ENCODE measurements around the gene SLC2A6.

Gene SLC2A6

GRCh38 chr9:133463864-133464615 lies 14.9 kb downstream of the SLC2A6 start:
- no peak for DNase-seq (ENCODE audit: low read depth)
- no peak overlapping the region for H3K4me3 ChIP-seq (ENCODE audit: low read depth, low read length)
- no peak for TF ChIP-seq CTCF (IDR thresholded peaks at IDR 0.05; ENCODE audit: low read depth, low read length, missing control alignments)

- DNase-seq (ENCODE audit: low read depth) = no peak
- H3K4me3 ChIP-seq (ENCODE audit: low read depth, low read length) = no peak overlapping the region
- peak; percentile 49 for TF ChIP-seq CTCF (IDR thresholded peaks at IDR 0.05; ENCODE audit: low read depth, low read length, missing control alignments)
These were observed 15.6 kb downstream of the SLC2A6 start for GRCh38 chr9:133463234-133463863.

- no peak overlapping the region for H3K4me3 ChIP-seq (ENCODE audit: low read depth, low read length)
- TF ChIP-seq CTCF (IDR thresholded peaks at IDR 0.05; ENCODE audit: low read depth, low read length, missing control alignments) = peak; percentile 15
- DNase-seq (ENCODE audit: low read depth) = no peak
These were observed 16.9 kb downstream of the SLC2A6 start for GRCh38 chr9:133461975-133462374.

GRCh38 chr9:133460405-133461175 lies 18.3 kb downstream of the SLC2A6 start:
- no peak for DNase-seq (ENCODE audit: low read depth)
- H3K4me3 ChIP-seq (ENCODE audit: low read depth, low read length) = peak overlapping the region; percentile 81
- TF ChIP-seq CTCF (IDR thresholded peaks at IDR 0.05; ENCODE audit: low read depth, low read length, missing control alignments) = no peak

GRCh38 chr9:133459476-133460404 lies 19.2 kb downstream of the SLC2A6 start, which contains the start of gene CACFD1:
TSS of gene CACFD1 (plus strand) at chr9:133459978. CDS start at chr9:133460067, 89 bp downstream.
- no peak for TF ChIP-seq CTCF (IDR thresholded peaks at IDR 0.05; ENCODE audit: low read depth, low read length, missing control alignments)
- peak within 1 kb of the TSS; percentile 81 for H3K4me3 ChIP-seq (ENCODE audit: low read depth, low read length)
- peak; percentile 64 for DNase-seq (ENCODE audit: low read depth)

- TF ChIP-seq CTCF (IDR thresholded peaks at IDR 0.05; ENCODE audit: low read depth, low read length, missing control alignments) = no peak
- H3K4me3 ChIP-seq (ENCODE audit: low read depth, low read length) = no peak overlapping the region
- DNase-seq (ENCODE audit: low read depth) = no peak
These were observed 20.1 kb downstream of the SLC2A6 start for GRCh38 chr9:133458643-133459312.

Measured in GM12864 (cell line).